Measurements from ENCODE around the gene CHD9.

DNA sequence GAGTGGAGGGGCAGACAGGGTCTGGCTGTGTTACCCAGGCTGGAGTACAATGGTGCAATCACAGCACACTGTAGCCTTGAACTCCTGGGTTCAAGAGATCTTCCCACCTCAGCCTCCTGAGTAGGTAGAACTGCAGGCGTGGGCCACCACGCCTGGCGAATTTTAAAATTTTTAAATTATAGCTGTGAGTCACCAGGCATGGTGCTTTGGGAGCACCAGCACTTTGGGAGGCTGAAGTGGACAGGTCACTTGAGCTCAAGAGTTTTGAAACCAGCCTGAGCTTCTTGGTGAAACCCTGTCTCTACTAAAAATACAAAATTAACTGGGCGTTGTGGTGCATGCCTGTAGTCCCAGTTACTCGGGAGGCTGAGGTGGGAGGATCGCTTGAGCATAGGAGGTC lies 114.0 kb downstream of the CHD9 start:
- TF ChIP-seq CTCF (IDR thresholded peaks at IDR 0.05) (no peak), POLR2A (IDR thresholded peaks at IDR 0.05) (no peak), POLR2AphosphoS5 (IDR thresholded peaks at IDR 0.05) (no peak)

All from prostate gland (tissue), 2 donors.